ENCODE data around the gene RPL18A. TPM values are rescaled to one million over a fixed set of nuclear protein-coding genes. Genes with fewer than 3 reads are reported as not detected.

Gene RPL18A
- total and polyA plus RNA-seq, 2 of the 4 experiments (the other 2 are of a cell fraction): 1,351 to 1,735 TPM

GRCh38 chr19:17846146-17846545, 13.6 kb upstream of the RPL18A start:
- TF ChIP-seq POLR2A (IDR thresholded peaks at IDR 0.05; ENCODE audit: low read depth, low read length) (no peak), CTCF (conservative IDR thresholded peaks at IDR 0.05; ENCODE audit: low read depth, low read length) (no peak), BHLHE40 (IDR thresholded peaks at IDR 0.05; ENCODE audit: low read depth, low read length) (no peak), MAZ (IDR thresholded peaks at IDR 0.05; ENCODE audit: borderline replicate concordance, low read depth, low read length) (no peak), RAD21 (IDR thresholded peaks at IDR 0.05; ENCODE audit: low read length) (no peak), FOS (IDR thresholded peaks at IDR 0.05; ENCODE audit: low read depth, low read length) (no peak), RFX5 (IDR thresholded peaks at IDR 0.05; ENCODE audit: low read depth, low read length) (no peak), MAFK (IDR thresholded peaks at IDR 0.05; ENCODE audit: low read depth, low read length) (no peak), USF2 (IDR thresholded peaks at IDR 0.05; ENCODE audit: low read depth, low read length) (no peak), ELK1 (IDR thresholded peaks at IDR 0.05; ENCODE audit: borderline replicate concordance, low read depth, low read length) (no peak), SMC3 (IDR thresholded peaks at IDR 0.05; ENCODE audit: low read depth, low read length) (no peak), CHD1 (IDR thresholded peaks at IDR 0.05; ENCODE audit: low read depth, low read length) (no peak), RCOR1 (IDR thresholded peaks at IDR 0.05; ENCODE audit: insufficient replicate concordance, low read length) (no peak), MXI1 (IDR thresholded peaks at IDR 0.05; ENCODE audit: borderline replicate concordance, low read depth, low read length) (no peak), CEBPB (IDR thresholded peaks at IDR 0.05; ENCODE audit: low read depth, low read length) (no peak), NFE2L2 (IDR thresholded peaks at IDR 0.05; ENCODE audit: low read depth, low read length) (no peak)
- CTCF ChIA-PET: no interaction called here
- WGBS, 2 experiments (ENCODE audit: extremely low coverage in 2 of 2, insufficient read length in 1 of 2): no CpG with 5 or more reads among the region's 8 CpGs

More at GRCh38 chr19:17846146-17846545, 13.6 kb upstream of the RPL18A start:
- BruUV-seq (replicated peaks): no TSS peak
- POLR2A ChIA-PET (ENCODE audit: unreplicated experiment): no interaction called here
- Histone ChIP-seq H3K4ac (ENCODE audit: low read depth, low read length) (no peak overlapping the region), H3K23ac (ENCODE audit: low read depth, low read length) (no peak overlapping the region), H3K4me3 (ENCODE audit: insufficient read depth, low read depth, low read length) (no peak overlapping the region), H4K20me1 (ENCODE audit: insufficient read depth, low read length) (no peaks in the 10 kb centered on the region), H3K27me3 (ENCODE audit: control insufficient read depth, insufficient read depth, low read length) (peaks cover 2% of the 10 kb centered on the region; the same call in 1 of the 2 replicates), H3K4me2 (ENCODE audit: low read depth, low read length) (no peak overlapping the region), H2AK9ac (replicated peaks; ENCODE audit: low read depth, low read length, poor library complexity) (no peak overlapping the region), H3K36me3 (ENCODE audit: control insufficient read depth, insufficient read depth, low read length) (no peaks in the 10 kb centered on the region), H3K9me1 (ENCODE audit: insufficient read depth, low read length) (no peaks in the 10 kb centered on the region), H4K5ac (ENCODE audit: low read depth, low read length) (no peak overlapping the region), H3K14ac (replicated peaks; ENCODE audit: low read depth, low read length) (no peak overlapping the region), H4K8ac (ENCODE audit: low read depth in 2 of 2, low read length in 2 of 2) (no peak overlapping the region), H2AFZ (replicated peaks; ENCODE audit: low read length, poor library complexity) (no peak overlapping the region), H3K9me3 (ENCODE audit: control insufficient read depth, insufficient read depth, low read length) (no peaks in the 10 kb centered on the region), H3K79me1 (ENCODE audit: low read depth in 1 of 2, low read length in 2 of 2) (no peaks in the 10 kb centered on the region), H2BK20ac (ENCODE audit: low read depth, low read length) (no peak overlapping the region), H2BK120ac (ENCODE audit: low read depth, low read length) (no peak overlapping the region), H3K4me1 (ENCODE audit: control insufficient read depth, insufficient read depth, low read length) (peaks cover 8% of the 10 kb centered on the region), H3K56ac (ENCODE audit: extremely low read depth, insufficient read depth, low read length) (no peak overlapping the region), H2AK5ac (ENCODE audit: low read depth, low read length) (no peak overlapping the region), H3K9ac (ENCODE audit: low read depth, low read length) (no peak overlapping the region), H4K91ac (ENCODE audit: insufficient read depth, low read depth, low read length) (no peak overlapping the region), H3K27ac (ENCODE audit: insufficient read depth, low read length) (no peak overlapping the region), H2BK15ac (ENCODE audit: low read depth, low read length) (no peak overlapping the region), H2BK5ac (ENCODE audit: low read depth, low read length, poor library complexity, severe bottlenecking) (no peak overlapping the region), H3K18ac (ENCODE audit: low read depth, low read length) (no peak overlapping the region)
- dilution Hi-C loops (cut with HindIII; ENCODE audit: low sequenced_read_pairs, unreplicated experiment): no loop called here
- no peak for DNase-seq
- intact Hi-C loops (cut with micrococcal nuclease): no loop called here
- in situ Hi-C loops (cut with MboI; ENCODE audit: low sequenced_read_pairs): no loop called here
- no peak for ATAC-seq (ENCODE audit: low read depth)
